Activated naive CD4-positive, alpha-beta T cell treated with anti-CD3 and anti-CD28 coated beads, Interleukin-2, amount 10 ng/mL, durations not matched to agents 7 days and 5 days (primary cell): ENCODE measurements around the gene DUT.

Experiments
- CTCF ChIA-PET: fragments of 350-600 bp; sonication (Branson Sonifier 250); formaldehyde crosslinking; loops from one replicate; lab custom pipeline; 2021; ENCODE audit warnings: antibody characterized with exemption; lab: Charles Lee
- DNase-seq: peaks from one replicate; pipeline ENCODE4 v3.0.0-alpha.2; 2020
- H3K27ac Mint-ChIP-seq: one replicate; pipeline ENCODE4 v1.8.0; 2021; ENCODE audit warnings: mild to moderate bottlenecking, moderate library complexity, mixed read lengths
- H3K27me3 Mint-ChIP-seq: one replicate; pipeline ENCODE4 v1.8.0; 2021; ENCODE audit warnings: mild to moderate bottlenecking, mixed read lengths
- H3K36me3 Mint-ChIP-seq: one replicate; pipeline ENCODE4 v1.8.0; 2021; ENCODE audit warnings: mixed read lengths
- H3K4me1 Mint-ChIP-seq: one replicate; pipeline ENCODE4 v1.8.0; 2021; ENCODE audit warnings: mixed read lengths
- H3K4me3 Mint-ChIP-seq: one replicate; pipeline ENCODE4 v1.8.0; 2021; ENCODE audit warnings: mild to moderate bottlenecking, moderate library complexity, mixed read lengths
- H3K9me3 Mint-ChIP-seq: one replicate; pipeline ENCODE4 v1.8.0; 2021; ENCODE audit warnings: mixed read lengths

The DUT gene

DNA sequence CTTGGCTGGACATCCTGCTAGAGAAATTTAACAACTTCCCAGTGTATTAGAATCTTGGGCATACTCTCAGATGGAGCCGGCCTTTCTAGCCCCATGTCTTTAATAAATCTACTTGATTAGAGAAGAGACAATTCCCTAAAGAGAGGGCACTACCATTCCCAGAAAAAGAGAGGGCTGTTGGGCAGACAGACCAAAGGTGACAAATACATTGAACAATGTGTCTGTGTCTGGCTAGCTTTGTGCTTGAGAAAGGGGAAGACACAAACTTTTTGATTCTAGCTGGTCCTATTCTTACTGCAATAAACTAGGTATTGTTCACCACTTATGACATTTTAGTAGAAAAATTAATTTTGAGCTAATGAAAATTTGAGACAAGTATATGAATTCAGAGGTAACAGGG lies 57.7 kb downstream of the DUT start:
- no peaks in the 10 kb centered on the region for H3K36me3 Mint-ChIP-seq
- CTCF ChIA-PET: interaction anchor here (0.6 kb wide), 1 partner anchor 869 kb away, joined by 3 read pairs; no protein-coding TSS in a partner anchor

DNA sequence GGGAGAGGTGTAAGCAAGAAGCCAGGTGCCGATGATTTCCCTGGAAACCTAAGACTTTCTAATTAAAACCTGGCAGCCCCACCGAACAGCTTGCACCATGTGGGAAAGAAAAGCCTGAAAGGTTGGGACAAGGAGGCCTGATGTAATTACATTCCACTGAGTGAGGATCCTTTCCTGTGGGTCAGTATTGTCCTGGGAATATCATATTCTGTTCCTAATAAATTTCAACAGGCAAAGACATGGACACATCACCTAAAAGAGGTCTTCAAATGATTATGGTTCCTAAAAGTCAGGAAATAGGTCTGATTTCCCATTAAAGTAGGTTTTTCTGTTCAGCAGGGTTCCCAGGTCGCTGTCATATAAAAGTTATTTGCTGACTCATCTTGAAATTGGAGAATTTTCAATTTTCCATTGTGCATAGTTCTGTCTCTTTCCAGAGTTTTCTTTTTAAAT lies 58.5 kb downstream of the DUT start:
- H3K9me3 Mint-ChIP-seq: no peaks in the 10 kb centered on the region
- H3K4me1 Mint-ChIP-seq: no peaks in the 10 kb centered on the region
- CTCF ChIA-PET: no interaction called here
- no peak for DNase-seq
- H3K4me3 Mint-ChIP-seq: no peak overlapping the region
- peaks cover 6% of the 10 kb centered on the region for H3K27me3 Mint-ChIP-seq
- no peaks in the 10 kb centered on the region for H3K36me3 Mint-ChIP-seq
- H3K27ac Mint-ChIP-seq: no peak overlapping the region

More for the DNA sequence above, 57.7 kb downstream of the DUT start:
- Mint-ChIP-seq H3K27ac (no peak overlapping the region), H3K9me3 (no peaks in the 10 kb centered on the region), H3K4me1 (no peaks in the 10 kb centered on the region), H3K4me3 (no peak overlapping the region), H3K27me3 (peaks cover 6% of the 10 kb centered on the region)
- DNase-seq: no peak

DNA sequence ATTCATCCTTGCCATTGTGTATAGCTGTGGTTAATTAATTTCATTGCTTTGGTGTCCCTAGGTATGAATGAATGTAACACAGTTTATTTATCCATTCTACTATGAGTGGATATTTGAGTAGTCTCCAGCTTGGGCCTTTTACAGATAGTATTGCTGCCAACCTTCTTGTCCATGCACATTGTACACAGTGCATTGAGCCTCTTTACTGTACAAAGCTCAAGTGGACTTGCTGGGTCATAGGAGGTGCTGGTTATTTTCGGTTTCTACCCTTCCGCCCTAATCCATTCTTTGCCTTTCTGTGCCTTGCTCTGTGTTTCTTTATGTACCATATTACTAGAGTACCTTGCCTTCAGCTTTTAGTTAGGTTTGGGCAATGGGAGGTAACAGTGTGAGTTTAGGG lies 60.7 kb downstream of the DUT start:
- no peaks in the 10 kb centered on the region for H3K36me3 Mint-ChIP-seq
- CTCF ChIA-PET: no interaction called here
- no peaks in the 10 kb centered on the region for H3K4me1 Mint-ChIP-seq
- peaks cover 6% of the 10 kb centered on the region for H3K27me3 Mint-ChIP-seq
- no peak overlapping the region for H3K27ac Mint-ChIP-seq
- H3K4me3 Mint-ChIP-seq: no peak overlapping the region
- DNase-seq: no peak
- H3K9me3 Mint-ChIP-seq: no peaks in the 10 kb centered on the region

DNA sequence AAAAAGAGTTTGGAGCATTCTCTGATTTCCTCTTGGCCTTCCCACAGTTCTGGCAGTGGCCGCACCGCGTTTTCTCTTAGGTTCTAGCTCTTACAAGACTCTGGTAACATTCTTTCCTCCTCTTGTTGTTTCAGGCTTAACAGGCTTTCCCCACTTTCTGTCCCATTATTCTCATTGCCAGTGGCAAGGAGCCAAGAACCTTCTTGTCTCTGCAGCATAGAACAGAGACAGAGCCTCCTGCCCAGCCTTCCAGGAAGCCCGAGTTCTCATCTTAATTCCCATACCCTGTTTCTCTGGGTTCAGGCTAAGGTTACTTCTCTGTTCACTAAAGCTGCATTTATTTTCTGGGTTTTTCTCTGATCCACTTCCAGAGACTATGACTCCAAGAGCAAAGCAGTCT lies 61.1 kb downstream of the DUT start:
- CTCF ChIA-PET: no interaction called here
- no peak overlapping the region for H3K27ac Mint-ChIP-seq
- no peaks in the 10 kb centered on the region for H3K4me1 Mint-ChIP-seq
- DNase-seq: no peak
- H3K4me3 Mint-ChIP-seq: no peak overlapping the region
- H3K36me3 Mint-ChIP-seq: no peaks in the 10 kb centered on the region
- H3K9me3 Mint-ChIP-seq: no peaks in the 10 kb centered on the region
- peaks cover 6% of the 10 kb centered on the region for H3K27me3 Mint-ChIP-seq
